ENCODE measurements around the gene CDK5RAP1. TPM values are rescaled to one million over a fixed set of nuclear protein-coding genes. Genes with fewer than 3 reads are reported as not detected.

The CDK5RAP1 gene
- total and polyA plus RNA-seq, 2 of the 8 experiments (the other 6 are each of a cell fraction or from before 2014, with no cell fraction given), result 37.8 to 46.6 TPM

DNA sequence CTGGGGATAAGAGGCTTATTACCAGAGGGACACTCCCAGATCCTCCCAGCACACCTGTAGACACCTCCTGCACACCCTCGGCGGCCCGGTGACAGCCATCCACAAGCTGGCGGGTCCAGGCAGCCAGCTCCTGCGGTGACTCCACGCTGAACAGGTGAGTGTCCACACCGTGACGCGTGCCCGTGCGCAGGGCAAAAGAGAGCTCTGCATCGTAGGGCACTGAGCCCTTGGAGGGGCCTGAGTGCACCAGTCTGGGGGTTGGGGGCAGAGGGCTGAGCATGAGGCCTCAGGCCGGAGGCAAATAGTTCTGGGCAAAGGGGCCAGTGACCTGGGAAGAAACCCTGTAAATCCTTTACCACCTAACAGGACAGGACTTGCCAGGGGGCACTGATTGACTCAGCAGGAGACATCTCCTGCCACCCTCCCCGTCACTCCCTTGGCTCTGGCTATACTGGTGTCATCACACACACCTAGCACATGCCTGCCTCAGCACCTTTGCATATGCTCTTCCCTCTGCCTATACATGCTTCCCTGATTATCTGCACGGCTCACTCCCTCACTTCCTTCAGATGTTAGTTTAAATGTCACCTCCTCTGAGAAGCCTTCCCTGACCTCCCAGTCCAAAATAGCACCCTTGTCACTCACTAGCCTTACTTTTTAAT, 8.9 kb upstream of the CDK5RAP1 start (continued):
- TF ChIP-seq POU5F1 (IDR thresholded peaks at IDR 0.05; ENCODE audit: low read depth, low read length), result no peak
- TF ChIP-seq SP2 (IDR thresholded peaks at IDR 0.05; ENCODE audit: low read length), result no peak
- TF ChIP-seq YY1 (IDR thresholded peaks at IDR 0.05; ENCODE audit: low read depth, low read length), result no peak
- TF ChIP-seq POLR2A (IDR thresholded peaks at IDR 0.05; ENCODE audit: control extremely low read depth in 1 of 2, low read depth in 2 of 2, low read length in 2 of 2), result no peak

All from H1 (cell line).